Measurements from ENCODE around the gene TEKT2.

DNA sequence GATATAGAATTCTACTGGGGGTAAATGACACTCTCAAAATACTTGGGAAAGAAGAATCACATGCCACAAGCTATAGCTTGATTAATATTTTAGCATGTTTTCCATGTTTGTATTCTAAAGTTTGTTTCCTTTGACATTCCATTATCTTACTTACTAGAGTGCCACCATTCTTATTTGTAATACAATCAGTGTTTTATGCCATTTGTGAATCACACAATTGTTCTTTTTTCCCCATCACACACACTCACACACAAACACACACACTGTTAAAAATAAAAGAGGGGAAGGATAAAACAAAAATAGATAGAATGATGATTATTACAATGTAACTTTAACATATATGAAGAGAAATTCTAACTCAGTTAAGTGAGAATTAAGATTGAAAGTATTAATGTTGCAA, 16.0 kb upstream of the TEKT2 start:
- no peak for TF ChIP-seq POLR2A (IDR thresholded peaks at IDR 0.05; ENCODE audit: low read length)
- no peak for TF ChIP-seq GATA1 (IDR thresholded peaks at IDR 0.05; ENCODE audit: low read depth, low read length)

Data from erythroblast (primary cell).